ENCODE measurements around the gene HIVEP1. TPM values are rescaled to one million over a fixed set of nuclear protein-coding genes. Genes with fewer than 3 reads are reported as not detected.

HIVEP1 gene
- polyA plus RNA-seq, 1 donor = 21.2 TPM

DNA sequence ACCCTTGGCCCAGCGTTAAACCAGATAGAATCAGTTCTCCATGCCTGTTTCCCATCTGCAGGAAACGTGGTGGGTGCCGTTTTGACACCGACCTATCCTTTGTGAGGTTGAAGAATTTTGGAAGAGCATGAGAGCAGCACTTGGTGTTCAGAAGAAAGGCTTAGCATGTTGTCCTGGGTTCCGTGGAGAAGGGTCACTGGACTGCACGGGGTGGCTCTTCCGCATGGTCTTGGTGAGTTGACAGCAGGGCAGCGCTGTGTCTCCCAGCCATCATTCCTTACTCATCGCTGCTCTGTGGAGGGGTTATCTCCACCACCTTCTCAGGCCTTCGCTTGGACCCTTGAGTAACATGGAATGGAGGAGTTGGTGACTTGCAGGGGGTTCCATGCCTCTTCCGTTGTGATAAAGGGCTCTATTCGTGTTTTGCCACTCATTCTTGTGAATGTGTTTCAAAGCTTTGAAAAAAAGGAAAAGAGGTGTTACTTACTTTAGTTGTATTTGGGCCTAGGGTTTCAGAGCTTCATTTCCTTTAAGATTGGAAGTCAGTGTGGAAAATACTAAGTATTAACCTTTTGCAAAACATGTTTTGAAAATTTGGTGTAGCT is 8.2 kb downstream of the HIVEP1 start:
- DNase-seq = no peak

- DNase-seq = no peak
These were observed 10.4 kb downstream of the HIVEP1 start for GRCh38 chr6:12022481-12022880.

GRCh38 chr6:12022953-12023388 is 10.9 kb downstream of the HIVEP1 start:
- DNase-seq = no peak

- no peak for DNase-seq
These were observed 12.1 kb downstream of the HIVEP1 start for GRCh38 chr6:12024216-12024615.

DNA sequence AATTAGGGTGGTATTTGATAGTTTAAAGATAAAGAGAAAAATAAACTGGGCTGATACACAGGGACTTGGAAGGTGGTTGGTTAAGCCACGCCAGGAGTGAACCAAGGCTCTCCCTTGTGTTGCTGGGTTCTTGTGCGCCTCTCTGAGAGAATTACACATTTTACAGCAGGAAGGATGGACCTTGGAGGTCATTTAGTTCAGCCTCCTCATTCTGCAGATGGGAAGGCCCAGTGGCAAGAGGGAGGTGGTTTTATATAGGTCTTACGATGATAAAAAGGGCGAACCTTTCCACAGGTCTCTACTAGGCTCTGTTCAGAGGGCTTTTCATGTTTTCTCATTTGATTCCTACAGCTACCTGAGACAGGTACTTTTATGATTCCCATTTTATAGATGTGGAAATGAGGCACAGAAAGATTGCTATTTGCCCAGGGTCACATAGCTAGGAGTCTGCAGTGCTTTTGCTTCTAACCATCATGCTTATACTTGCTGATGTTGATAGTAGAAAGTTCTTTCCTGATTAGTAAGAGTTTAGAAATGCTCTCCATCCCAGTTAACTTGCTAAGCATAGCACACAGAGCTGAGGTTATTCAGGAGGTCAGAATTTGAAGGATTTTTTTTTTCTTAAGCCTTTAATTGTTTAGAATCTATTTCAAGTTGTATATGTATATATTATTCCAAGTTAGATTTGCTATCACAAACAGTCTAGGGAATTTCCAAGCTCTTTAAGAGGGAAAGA is 12.8 kb downstream of the HIVEP1 start:
- no peak for DNase-seq

- no peak for DNase-seq
These were observed 14.0 kb downstream of the HIVEP1 start for GRCh38 chr6:12026120-12026519.

DNA sequence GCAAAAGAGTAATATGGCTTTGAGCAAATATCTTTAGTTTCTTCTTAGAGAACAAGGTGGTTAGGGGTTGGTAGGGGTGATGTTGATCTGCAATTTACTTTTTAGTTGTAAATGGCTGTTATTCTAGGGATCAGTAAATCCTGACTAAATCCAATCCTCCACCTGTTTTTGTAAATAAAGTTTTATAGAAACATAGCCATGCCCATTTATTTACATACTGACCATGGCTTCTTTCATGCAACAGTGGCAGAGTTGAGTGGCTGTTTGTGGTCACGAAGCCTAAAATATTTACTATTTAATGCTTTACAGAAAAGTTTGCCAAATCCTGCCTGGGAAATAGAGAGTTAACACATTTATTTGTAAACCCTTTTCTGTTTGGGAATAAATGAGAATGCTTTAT is 14.7 kb downstream of the HIVEP1 start:
- DNase-seq = no peak

DNA sequence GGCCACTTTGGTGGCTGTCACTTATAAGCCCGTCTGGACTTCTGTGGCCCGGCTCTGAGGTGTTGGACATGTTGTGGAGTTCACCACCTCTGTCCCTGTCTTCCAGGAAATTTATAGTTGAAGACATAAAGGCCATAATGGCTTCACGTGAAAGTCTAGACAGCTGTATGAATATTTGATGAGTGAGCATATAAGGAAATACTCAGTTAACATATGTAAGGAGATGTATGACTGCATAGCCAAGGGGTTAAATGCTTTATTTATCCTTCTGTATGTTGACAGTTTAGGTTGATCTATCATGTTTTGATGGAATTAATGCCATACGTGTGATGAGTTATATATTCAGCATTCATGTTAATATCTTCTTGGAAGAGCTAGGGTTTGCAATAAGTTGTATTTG is 16.1 kb downstream of the HIVEP1 start:
- DNase-seq = no peak

GRCh38 chr6:12029979-12030737 is 18.0 kb downstream of the HIVEP1 start:
- no peak for DNase-seq

DNA sequence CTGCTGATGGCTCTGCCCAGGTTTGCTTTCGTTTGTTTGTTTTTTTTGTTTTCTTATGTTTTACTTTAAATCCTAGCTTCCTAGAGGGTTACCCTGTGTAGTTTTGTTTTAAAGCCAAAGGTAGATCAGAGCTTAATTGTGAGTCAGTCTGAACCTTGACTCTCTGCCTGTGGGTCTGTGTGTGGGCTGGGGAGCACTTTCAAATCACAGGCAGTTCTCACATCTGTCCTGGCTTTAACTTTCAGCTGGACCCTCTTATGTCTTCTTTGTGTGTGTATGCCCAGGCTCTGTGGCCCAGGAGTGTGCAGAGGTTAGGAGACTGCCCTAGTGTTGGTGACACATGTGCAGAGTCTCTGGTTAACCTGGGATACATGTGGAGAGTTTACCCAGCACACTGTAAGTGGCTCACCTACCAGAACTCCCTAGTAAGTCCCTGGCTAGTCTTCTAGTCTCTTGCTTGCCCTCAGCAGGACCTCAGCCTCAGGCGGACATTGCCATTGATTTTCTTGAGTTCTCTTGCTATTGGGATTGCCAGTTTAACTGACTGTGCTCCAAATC is 19.0 kb downstream of the HIVEP1 start:
- DNase-seq = no peak

DNA sequence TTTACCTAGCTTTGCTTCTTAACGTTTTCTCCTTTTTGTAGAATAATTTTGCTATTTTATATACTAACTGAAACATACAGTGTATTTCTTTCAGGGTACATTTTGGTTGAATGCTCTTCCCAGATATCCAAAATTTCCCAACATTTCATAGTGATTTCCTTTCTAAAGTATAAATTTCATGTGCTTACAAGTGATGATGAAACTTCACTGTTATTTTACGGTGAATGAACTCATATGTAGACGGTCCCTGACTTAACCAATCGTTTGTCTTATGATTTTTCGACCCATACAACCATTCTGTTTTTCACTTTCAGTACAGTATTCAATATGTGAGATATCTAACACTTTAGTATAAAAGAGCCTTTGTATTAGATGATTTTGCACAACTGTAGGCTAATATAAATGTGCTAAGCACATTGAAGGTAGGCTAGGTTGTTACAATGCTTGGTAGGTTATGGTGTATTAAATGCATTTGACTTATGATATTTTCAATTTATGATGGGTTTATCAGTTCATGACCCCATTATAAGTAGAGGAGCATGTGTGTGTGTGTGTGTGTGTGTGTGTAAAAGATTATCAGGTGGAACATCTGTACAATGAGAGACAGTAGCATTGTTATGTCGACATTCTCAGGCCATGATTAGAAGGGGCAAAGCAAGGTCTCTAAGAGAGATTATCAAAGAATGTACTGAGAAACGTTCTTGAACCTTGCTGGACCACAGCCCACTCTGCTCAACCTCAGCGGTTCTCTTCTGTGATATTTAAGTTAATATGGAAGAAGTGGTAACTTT is 20.9 kb downstream of the HIVEP1 start:
- DNase-seq = no peak

- no peak for DNase-seq
These were observed 21.7 kb downstream of the HIVEP1 start for GRCh38 chr6:12033770-12034169.

- no peak for DNase-seq
These were observed 22.2 kb downstream of the HIVEP1 start for GRCh38 chr6:12034349-12034748.

DNA sequence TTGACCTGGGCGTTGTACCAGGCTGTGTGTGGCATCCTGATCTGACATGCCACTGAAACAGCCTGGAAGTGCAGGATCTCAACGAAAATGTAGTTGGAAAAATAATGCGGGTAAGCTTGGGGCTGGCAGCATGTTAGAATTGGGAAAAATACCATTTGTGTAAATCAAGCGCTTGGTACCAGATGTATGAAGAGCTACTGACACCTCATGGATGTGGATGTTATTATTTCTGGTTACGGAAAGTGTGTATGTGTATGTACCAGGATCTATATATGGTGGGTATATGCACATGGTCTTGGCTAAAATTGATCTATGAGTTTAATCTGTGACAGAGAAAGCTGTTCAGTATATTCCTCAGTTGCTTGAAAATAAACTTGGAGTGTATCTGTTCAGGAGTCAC is 22.7 kb downstream of the HIVEP1 start:
- DNase-seq = no peak

DNA sequence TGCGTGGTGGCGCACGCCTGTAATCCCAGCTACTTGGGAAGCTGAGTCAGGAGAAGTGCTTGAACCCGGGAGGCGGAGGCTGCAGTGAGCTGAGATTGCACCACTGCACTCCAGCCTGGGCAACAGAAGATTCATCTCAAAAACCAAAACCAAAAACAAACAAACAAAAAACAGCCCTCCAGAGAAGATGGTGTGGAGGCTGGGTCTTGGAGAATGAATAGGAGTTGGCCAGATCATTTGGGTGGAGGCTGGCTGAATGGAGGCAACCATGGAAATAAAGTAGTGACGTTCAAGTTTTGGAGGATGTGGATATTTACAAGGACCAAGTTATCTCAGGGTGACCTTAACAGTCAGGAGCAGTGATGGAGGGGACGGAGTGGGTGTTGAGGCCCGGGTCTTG is 24.7 kb downstream of the HIVEP1 start:
- no peak for DNase-seq

- DNase-seq = no peak
These were observed 25.7 kb downstream of the HIVEP1 start for GRCh38 chr6:12037798-12038197.

- DNase-seq = no peak
These were observed 27.7 kb downstream of the HIVEP1 start for GRCh38 chr6:12039540-12040459.

DNA sequence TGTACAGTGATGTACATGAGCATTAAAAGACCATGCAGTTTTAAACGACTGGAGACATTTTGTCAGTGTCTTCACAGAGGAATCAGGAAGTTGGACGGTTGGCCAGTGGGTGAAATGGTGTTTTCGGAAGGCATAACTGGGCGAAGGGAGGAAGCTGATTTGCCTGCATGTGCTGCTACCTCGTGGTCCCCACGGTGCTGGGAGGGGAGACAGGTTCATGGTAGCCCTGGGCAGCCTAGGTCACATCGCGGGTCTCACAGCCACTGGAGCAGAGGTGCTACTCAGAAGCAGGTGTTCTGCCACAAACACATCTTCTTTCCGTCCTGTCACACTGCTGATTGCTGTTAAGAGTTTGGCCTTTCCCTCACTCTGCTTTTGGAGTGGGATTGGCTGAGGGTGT is 35.2 kb downstream of the HIVEP1 start:
- DNase-seq = no peak

GRCh38 chr6:12047792-12048432 is 35.8 kb downstream of the HIVEP1 start:
- DNase-seq = no peak

DNA sequence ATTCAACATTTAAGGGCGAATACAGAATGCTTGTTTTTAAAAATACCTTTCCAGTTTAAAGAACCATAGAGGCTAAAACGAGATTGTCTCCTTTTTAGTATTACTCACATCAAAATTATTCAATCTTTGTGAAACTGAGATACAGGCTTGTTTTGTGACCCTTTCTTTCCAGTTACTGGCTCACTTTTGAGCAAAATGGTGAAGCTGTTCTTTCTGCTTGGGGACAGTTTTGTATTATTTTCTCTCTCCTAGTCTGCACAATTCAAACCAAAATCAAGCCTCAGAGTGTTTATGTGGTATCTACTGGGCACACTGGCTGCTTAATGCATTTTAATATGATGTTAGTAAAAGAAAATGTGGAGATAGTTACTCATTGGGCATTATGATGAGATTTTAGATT is 36.5 kb downstream of the HIVEP1 start:
- no peak for DNase-seq

DNA sequence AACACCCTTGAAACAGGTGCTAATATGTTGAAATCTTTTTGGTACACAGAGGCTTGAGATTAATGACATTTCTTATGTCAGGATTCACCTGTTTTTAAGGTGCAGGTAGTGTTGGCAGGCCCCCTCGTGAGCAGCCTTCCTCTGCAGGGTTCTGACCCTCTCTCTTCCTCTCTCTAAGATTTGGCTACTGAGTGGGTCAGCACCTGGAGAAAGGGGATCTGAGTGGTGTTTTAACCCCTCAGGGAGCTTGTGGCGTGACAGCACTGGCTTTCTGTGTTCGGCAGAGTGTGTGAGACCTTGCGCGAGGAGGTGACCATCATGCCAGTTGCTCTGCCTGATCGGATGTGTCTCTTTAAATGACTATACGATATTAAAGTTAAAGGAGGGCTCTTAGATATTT is 37.1 kb downstream of the HIVEP1 start:
- no peak for DNase-seq

Data from hindlimb muscle (tissue), 1 donor.